AG08395 (cell line): Measurements from ENCODE around the gene ADPRHL1.
"Not testable (repeated sequence)": the region's sequence is repeated elsewhere in the genome, so short reads cannot be mapped to it uniquely, and the experiment has no call there.

Experiments
- DNase-seq: peaks from one replicate; pipeline ENCODE4 v3.0.0; 2012; ENCODE audit warnings: mixed read lengths, low spot score

The ADPRHL1 gene

GRCh38 chr13:113456116-113456702, 2.9 kb upstream of the ADPRHL1 start:
- no peak for DNase-seq

DNA sequence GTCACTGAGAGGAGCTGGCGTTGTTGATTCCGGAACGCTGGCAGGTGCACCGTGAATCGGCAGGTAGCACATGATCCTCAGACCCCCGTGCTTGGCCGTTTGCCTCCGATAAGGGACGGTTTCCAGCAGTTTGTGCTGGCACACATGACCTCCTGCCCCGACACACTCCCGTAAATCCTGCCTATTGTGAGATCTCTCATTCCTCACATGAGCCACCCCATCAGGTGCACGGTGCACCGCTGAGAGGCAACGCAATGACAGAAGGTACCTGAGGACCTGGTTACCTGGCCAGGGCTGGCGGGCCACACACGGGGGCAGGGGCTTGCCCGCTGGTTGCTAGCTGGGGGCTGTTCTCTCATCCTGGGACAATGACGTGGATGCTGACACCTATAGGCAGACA, 2.1 kb upstream of the ADPRHL1 start:
- DNase-seq: no peak

GRCh38 chr13:113454936-113455335, 1.6 kb upstream of the ADPRHL1 start:
- DNase-seq: no peak

GRCh38 chr13:113452466-113452865, 822 bp downstream of the ADPRHL1 start:
- no peak for DNase-seq

GRCh38 chr13:113451951-113452421, 1.3 kb downstream of the ADPRHL1 start:
- no peak for DNase-seq

DNA sequence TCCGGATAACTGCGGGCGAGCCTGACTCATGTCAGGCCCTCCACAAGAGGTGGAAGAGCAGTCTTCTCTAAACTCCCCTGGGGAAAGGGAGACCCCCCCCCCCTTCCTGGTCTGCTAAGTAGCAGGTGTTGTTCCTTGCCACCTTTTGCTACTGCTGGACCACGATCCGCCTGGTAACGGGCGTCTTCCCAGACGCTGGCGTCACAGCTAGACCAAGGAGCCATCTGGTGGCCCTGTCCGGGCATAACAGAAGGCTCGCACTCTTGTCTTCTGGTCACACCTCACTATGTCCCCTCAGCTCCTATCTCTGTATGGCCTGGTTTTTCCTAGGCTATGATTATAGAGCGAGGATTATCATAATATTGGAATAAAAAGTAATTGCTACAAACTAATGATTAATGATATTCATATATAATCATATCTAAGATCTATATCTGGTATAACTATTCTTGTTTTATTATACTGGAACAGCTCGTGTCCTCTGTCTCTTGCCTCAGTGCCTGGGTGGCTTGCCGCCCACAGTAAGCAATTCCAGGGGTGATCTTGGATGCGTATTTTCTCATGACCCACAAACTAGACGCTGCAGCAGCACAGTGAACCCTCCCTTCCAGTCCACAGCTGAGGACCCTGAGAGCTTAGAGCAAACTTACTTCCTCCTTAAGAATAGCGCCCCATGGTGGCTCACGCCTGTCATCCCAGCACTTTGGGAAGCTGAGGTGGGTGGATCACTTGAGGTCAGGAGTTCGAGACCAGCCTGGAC, 2.2 kb downstream of the ADPRHL1 start:
- not testable (repeated sequence) for DNase-seq

- DNase-seq: not testable (repeated sequence)
These were observed 2.9 kb downstream of the ADPRHL1 start for GRCh38 chr13:113450348-113450744.

GRCh38 chr13:113449693-113450347, 3.5 kb downstream of the ADPRHL1 start:
- no peak for DNase-seq

- DNase-seq: peak; percentile 14
These were observed 4.2 kb downstream of the ADPRHL1 start for GRCh38 chr13:113448885-113449692.

GRCh38 chr13:113448545-113448884, 4.8 kb downstream of the ADPRHL1 start:
- no peak for DNase-seq

- no peak for DNase-seq
These were observed 5.7 kb downstream of the ADPRHL1 start for GRCh38 chr13:113447596-113447995.

DNA sequence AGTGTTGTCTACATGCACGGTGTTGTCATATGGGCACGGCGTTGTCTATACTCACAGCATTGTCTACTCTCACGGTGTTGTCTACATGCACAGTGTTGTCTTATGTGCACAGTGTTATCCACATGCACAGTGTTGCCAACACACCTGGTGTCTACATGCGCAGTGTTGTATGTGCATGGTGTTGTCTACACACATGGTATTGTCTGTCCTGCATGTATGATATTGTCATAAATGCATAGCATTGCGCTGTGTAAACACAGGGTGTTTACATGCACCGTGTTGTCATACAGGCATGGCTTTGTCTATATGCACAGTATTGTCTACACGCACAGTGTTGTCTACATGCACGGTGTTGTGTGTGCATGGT, 6.8 kb downstream of the ADPRHL1 start:
- DNase-seq: no peak

DNA sequence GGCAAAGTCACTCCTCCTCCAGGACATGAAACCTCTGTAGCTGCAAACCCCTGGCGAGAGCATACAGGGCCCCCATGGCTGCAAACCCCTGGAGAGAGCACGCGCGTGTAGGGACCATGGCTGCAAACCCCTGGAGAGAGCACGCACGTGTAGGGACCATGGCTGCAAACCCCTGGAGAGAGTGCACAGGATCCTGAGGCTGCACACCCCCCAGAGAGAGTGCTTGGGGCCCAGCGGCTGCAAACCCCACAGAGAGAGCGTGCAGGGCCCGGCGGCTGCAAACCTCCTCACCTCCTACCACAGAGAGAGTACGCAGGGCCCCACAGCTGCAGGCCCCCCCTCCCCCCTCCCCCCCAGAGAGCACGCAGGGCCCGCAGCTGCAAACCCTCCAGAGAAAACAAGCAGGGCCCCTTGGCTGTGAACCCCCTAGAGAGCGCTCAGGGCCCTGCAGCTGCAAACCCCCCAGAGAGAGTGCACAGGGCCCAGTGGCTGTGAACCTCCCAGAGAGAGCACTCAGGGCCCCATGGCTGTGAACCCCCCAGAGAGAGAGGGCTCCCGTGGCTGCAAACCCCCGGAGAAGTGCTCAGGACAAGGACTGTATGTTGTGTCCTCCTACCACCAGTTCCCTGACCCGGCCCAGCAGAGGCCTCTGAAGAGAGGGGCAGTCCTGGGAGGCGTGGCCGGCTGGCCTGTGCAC, 7.3 kb downstream of the ADPRHL1 start:
- DNase-seq: no peak

DNA sequence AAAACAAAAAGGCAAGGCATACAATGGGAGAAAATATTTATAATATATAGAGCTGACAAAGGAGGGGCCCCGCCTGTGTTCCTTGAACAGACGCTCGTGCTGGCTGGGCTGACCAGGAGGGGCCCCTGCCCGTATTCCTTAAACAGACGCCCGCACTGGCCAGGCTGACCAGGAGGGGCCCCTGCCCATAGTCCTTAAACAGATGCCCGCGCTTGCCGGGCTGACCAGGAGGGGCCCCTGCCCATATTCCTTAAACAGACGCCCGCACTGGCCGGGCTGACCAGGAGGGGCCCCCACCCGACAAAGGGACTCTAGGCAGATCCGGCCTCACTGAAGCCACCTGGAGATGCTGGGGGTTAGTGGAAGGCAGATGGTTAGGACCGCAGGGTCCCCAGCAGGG, 9.3 kb downstream of the ADPRHL1 start:
- DNase-seq: no peak

- no peak for DNase-seq
These were observed 10.3 kb downstream of the ADPRHL1 start for GRCh38 chr13:113442985-113443362.

DNA sequence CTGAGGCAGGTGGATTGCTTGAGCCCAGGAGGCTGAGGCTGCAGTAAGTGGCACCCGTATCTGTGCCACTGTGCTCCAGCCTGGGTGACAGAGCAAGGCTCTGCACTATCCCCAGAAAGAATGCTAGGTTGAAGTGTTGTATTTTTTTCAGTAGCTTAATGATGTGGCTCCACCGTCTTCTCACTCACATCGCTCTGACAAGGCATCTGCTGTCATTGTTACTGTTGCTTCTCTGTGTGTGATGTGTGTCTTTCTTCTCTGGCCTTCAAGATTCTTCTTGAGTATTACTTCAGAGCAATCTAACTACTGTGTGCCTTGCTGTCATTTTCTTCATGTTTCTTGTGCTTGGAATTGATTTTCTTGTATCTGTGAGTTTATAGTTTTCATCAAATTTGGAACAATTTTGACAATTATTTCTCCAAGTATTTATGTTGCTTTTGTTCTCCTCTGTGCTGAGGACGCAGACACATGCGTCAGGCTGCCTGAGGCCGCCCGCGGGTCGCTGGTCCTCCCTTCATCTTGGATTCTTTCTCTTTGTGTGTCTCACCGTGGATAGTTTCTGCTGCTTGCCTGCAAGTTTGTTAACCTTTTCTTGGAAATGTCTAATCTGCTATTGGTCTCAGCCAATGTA, 10.8 kb downstream of the ADPRHL1 start:
- DNase-seq: no peak

GRCh38 chr13:113441661-113442060, 11.6 kb downstream of the ADPRHL1 start:
- DNase-seq: no peak

GRCh38 chr13:113437408-113438010, 15.8 kb downstream of the ADPRHL1 start:
- no peak for DNase-seq

- not testable (repeated sequence) for DNase-seq
These were observed 16.4 kb downstream of the ADPRHL1 start for GRCh38 chr13:113436866-113437265.

DNA sequence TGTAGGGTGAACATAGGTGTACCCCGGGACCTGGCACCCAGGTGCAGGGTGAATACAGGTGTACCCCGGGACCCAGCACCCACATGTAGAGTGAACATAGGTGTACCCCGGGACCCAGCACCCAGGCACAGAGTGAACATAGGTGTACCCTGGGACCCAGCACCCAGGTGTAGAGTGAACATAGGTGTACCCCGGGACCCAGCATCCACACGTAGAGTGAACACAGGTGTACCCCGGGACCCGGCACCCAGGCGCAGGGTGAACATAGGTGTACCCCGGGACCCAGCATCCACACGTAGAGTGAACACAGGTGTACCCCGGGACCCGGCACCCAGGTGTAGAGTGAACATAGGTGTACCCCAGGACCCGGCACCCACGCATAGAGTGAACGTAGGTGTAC, 17.4 kb downstream of the ADPRHL1 start:
- not testable (repeated sequence) for DNase-seq

GRCh38 chr13:113433391-113433916, 19.8 kb downstream of the ADPRHL1 start:
- DNase-seq: no peak
